IMR-90 (cell line): Measurements from ENCODE around the gene TEX101. TPM values are rescaled to one million over a fixed set of nuclear protein-coding genes. Genes with fewer than 3 reads are reported as not detected.

Source experiments
- ATAC-seq: fragments of 200-7000 bp; cut with Tn5 transposase; 2 replicates; pipeline ENCODE4 v1.9.1; 2020; ENCODE audit warnings: low read depth, mild to moderate bottlenecking, moderate library complexity
- BruUV-seq: library from RNA; stranded (reverse); fragments of 400-500 nt; replicated peaks from 2 replicates; lab custom pipeline; 2021; lab: Mats Ljungman, UMichigan
- CTCF ChIA-PET: fragments of 300-600 bp; formaldehyde crosslinking; extraction: SDS; loops from one replicate; lab custom pipeline; 2021; ENCODE audit warnings: antibody characterized with exemption; lab: Yijun Ruan, JAX
- POLR2A ChIA-PET: fragments of 300-600 bp; sonication (Branson Sonifier 250); formaldehyde crosslinking; loops from one replicate; lab custom pipeline; 2022; ENCODE audit warnings: antibody characterized with exemption; ENCODE audit not compliant: unreplicated experiment; lab: Charles Lee
- DNase-seq: peaks from one replicate; pipeline ENCODE4 v3.0.0; 2013
- H2AFZ ChIP-seq: replicated peaks from 2 replicates; pipeline ENCODE3; 2013; ENCODE audit warnings: low read length, mild to moderate bottlenecking; ENCODE audit not compliant: poor library complexity
- H2AK5ac ChIP-seq: 2 replicates; pipeline ENCODE4 v1.6.1; 2013; ENCODE audit warnings: low read depth, low read length, inconsistent platforms
- H2AK9ac ChIP-seq: replicated peaks from 2 replicates; pipeline ENCODE3; 2013; ENCODE audit warnings: mild to moderate bottlenecking, low read depth, low read length, moderate library complexity; ENCODE audit not compliant: poor library complexity
- H2BK120ac ChIP-seq: 2 replicates; pipeline ENCODE4 v1.6.1; 2013; ENCODE audit warnings: low read depth, low read length, inconsistent platforms
- H2BK15ac ChIP-seq: 3 replicates; pipeline ENCODE4 v1.6.1; 2013; ENCODE audit warnings: low read depth, low read length, inconsistent platforms
- H2BK20ac ChIP-seq: 2 replicates; pipeline ENCODE4 v1.6.1; 2013; ENCODE audit warnings: low read depth, mild to moderate bottlenecking, inconsistent platforms, low read length, moderate library complexity
- H2BK5ac ChIP-seq: 2 replicates; pipeline ENCODE4 v1.6.1; 2013; ENCODE audit warnings: mild to moderate bottlenecking, low read depth, low read length, inconsistent platforms; ENCODE audit not compliant: poor library complexity, severe bottlenecking
- H3K14ac ChIP-seq: replicated peaks from 2 replicates; pipeline ENCODE4 v1.6.1; 2013; ENCODE audit warnings: low read depth, low read length, inconsistent platforms
- H3K18ac ChIP-seq: 2 replicates; pipeline ENCODE4 v1.6.1; 2013; ENCODE audit warnings: low read depth, low read length, control low read depth
- H3K23ac ChIP-seq: 2 replicates; pipeline ENCODE4 v1.6.1; 2013; ENCODE audit warnings: low read depth, low read length, inconsistent platforms
- H3K27ac ChIP-seq: 2 replicates; pipeline ENCODE4 v1.5.1; 2013; ENCODE audit warnings: mild to moderate bottlenecking, control low read depth, low read length; ENCODE audit not compliant: insufficient read depth
- H3K27me3 ChIP-seq: 2 replicates; pipeline ENCODE4 v1.6.1; 2013; ENCODE audit warnings: low read length; ENCODE audit not compliant: control insufficient read depth, insufficient read depth
- H3K36me3 ChIP-seq: 2 replicates; pipeline ENCODE4 v1.6.1; 2013; ENCODE audit warnings: low read length, mixed read lengths; ENCODE audit not compliant: control insufficient read depth, insufficient read depth
- H3K4ac ChIP-seq: 2 replicates; pipeline ENCODE4 v1.6.1; 2013; ENCODE audit warnings: low read depth, low read length, inconsistent platforms
- H3K4me1 ChIP-seq: 2 replicates; pipeline ENCODE4 v1.6.1; 2013; ENCODE audit warnings: low read length, mixed read lengths; ENCODE audit not compliant: control insufficient read depth, insufficient read depth
- H3K4me2 ChIP-seq: 2 replicates; pipeline ENCODE4 v1.6.1; 2013; ENCODE audit warnings: low read depth, mild to moderate bottlenecking, control low read depth, low read length, moderate library complexity
- H3K4me3 ChIP-seq: 2 replicates; pipeline ENCODE4 v1.5.1; 2013; ENCODE audit warnings: low read depth, mild to moderate bottlenecking, control low read depth, low read length, moderate library complexity; ENCODE audit not compliant: insufficient read depth
- H3K56ac ChIP-seq: 2 replicates; pipeline ENCODE4 v1.6.1; 2013; ENCODE audit warnings: low read length, inconsistent platforms; ENCODE audit not compliant: insufficient read depth; ENCODE audit errors: extremely low read depth
- H3K79me1 ChIP-seq, 2 experiments: 2 replicates each; pipeline ENCODE4 v1.6.1; 2013; ENCODE audit warnings: low read length in 2 of 2, inconsistent platforms in 1 of 2, low read depth in 1 of 2
- H3K9ac ChIP-seq: 2 replicates; pipeline ENCODE4 v1.6.1; 2013; ENCODE audit warnings: low read depth, low read length, control low read depth
- H3K9me1 ChIP-seq: 2 replicates; pipeline ENCODE4 v1.6.1; 2013; ENCODE audit warnings: low read length, inconsistent platforms; ENCODE audit not compliant: insufficient read depth
- H3K9me3 ChIP-seq: 2 replicates; pipeline ENCODE4 v1.6.1; 2013; ENCODE audit warnings: low read length; ENCODE audit not compliant: control insufficient read depth, insufficient read depth
- H4K20me1 ChIP-seq: 2 replicates; pipeline ENCODE4 v1.6.1; 2013; ENCODE audit warnings: low read length, inconsistent platforms; ENCODE audit not compliant: insufficient read depth
- H4K5ac ChIP-seq: 2 replicates; pipeline ENCODE4 v1.6.1; 2013; ENCODE audit warnings: mild to moderate bottlenecking, low read depth, low read length, control low read depth
- H4K8ac ChIP-seq, 2 experiments: 2 replicates each; pipeline ENCODE4 v1.6.1; 2013; ENCODE audit warnings: low read depth in 2 of 2, low read length in 2 of 2, control low read depth in 1 of 2, inconsistent platforms in 1 of 2
- H4K91ac ChIP-seq: 2 replicates; pipeline ENCODE4 v1.6.1; 2013; ENCODE audit warnings: low read depth, low read length, inconsistent platforms; ENCODE audit not compliant: insufficient read depth
- CEBPB ChIP-seq: IDR thresholded peaks from 2 replicates; pipeline ENCODE4 v1.6.1; 2012; ENCODE audit warnings: low read depth, low read length, improper control_type of control experiment
- CHD1 ChIP-seq: IDR thresholded peaks from 2 replicates; pipeline ENCODE4 v1.6.1; 2012; ENCODE audit warnings: low read depth, low read length, improper control_type of control experiment
- FOS ChIP-seq: fragments of 150-350 bp; IDR thresholded peaks from 2 replicates; pipeline ENCODE4 v1.6.1; 2016; ENCODE audit warnings: low read depth, low read length
- MAFK ChIP-seq: IDR thresholded peaks from 2 replicates; pipeline ENCODE4 v1.6.1; 2012; ENCODE audit warnings: low read depth, low read length, improper control_type of control experiment
- MAZ ChIP-seq: IDR thresholded peaks from 2 replicates; pipeline ENCODE4 v1.6.1; 2012; ENCODE audit warnings: low read depth, mild to moderate bottlenecking, low read length, improper control_type of control experiment, moderate library complexity, borderline replicate concordance
- MXI1 ChIP-seq: IDR thresholded peaks from 2 replicates; pipeline ENCODE4 v1.6.1; 2012; ENCODE audit warnings: low read depth, mild to moderate bottlenecking, low read length, moderate library complexity, borderline replicate concordance
- NFE2L2 ChIP-seq: fragments of 150-350 bp; IDR thresholded peaks from 2 replicates; pipeline ENCODE4 v1.6.1; 2016; ENCODE audit warnings: low read depth, mild to moderate bottlenecking, low read length
- POLR2A ChIP-seq: IDR thresholded peaks from 2 replicates; pipeline ENCODE4 v1.6.1; 2012; ENCODE audit warnings: mild to moderate bottlenecking, low read depth, low read length
- RAD21 ChIP-seq: IDR thresholded peaks from 2 replicates; pipeline ENCODE4 v1.6.1; 2012; ENCODE audit warnings: low read length, improper control_type of control experiment
- RFX5 ChIP-seq: IDR thresholded peaks from 2 replicates; pipeline ENCODE4 v1.8.0; 2012; ENCODE audit warnings: low read depth, mild to moderate bottlenecking, low read length, moderate library complexity
- SMC3 ChIP-seq: fragments of 150-350 bp; IDR thresholded peaks from 2 replicates; pipeline ENCODE4 v1.6.1; 2016; ENCODE audit warnings: low read depth, mild to moderate bottlenecking, antibody characterized with exemption, low read length, moderate library complexity
- WGBS, 2 experiments: methylation state at CpG; one replicate each; pipeline versions ENCODE4 v1.1.5 to v1.1.7; 2013; ENCODE audit warnings: missing lambda C conversion rate in 2 of 2; ENCODE audit not compliant: insufficient read length in 1 of 2; ENCODE audit errors: extremely low coverage in 2 of 2; 5-methylcytosine and 5-hydroxymethylcytosine counted together
- dilution Hi-C: fragments of 300-500 bp; cut with HindIII; formaldehyde crosslinking; loops from one replicate; pipeline ENCODE4 v1.14.3; 2018; ENCODE audit warnings: low sequenced_read_pairs; ENCODE audit not compliant: unreplicated experiment
- in situ Hi-C: fragments of 300-500 bp; cut with MboI; formaldehyde crosslinking; loops from 3 replicates; pipeline ENCODE4 v1.14.3; 2019; ENCODE audit warnings: low sequenced_read_pairs, inconsistent platforms, mixed read lengths
- intact Hi-C: fragments of 100-400 bp; cut with micrococcal nuclease; formaldehyde crosslinking; loops from 2 replicates; pipeline ENCODE4 v1.10.0; 2022
- polyA plus RNA-seq, 3 experiments: library from polyadenylated mRNA; depleted of rRNA; stranded (reverse); fragments of >200 nt; gene quantifications; 2 replicates each; pipeline ENCODE4 v1.2.3, GENCODE V29; 2012; ENCODE audit warnings: low replicate concordance in 1 of 3
- total RNA-seq: library from RNA; depleted of rRNA; stranded (reverse); fragments of >200 nt; gene quantifications from 2 replicates; pipeline ENCODE4 v1.2.3, GENCODE V29; 2012
- TF ChIP-seq, protein P1 (sequence below): conservative IDR thresholded peaks from 2 replicates; pipeline ENCODE4 v1.5.1; 2012; ENCODE audit warnings: mild to moderate bottlenecking, low read depth, low read length, improper control_type of control experiment
- TF ChIP-seq, protein P2 (sequence below): fragments of 150-350 bp; IDR thresholded peaks from 2 replicates; pipeline ENCODE4 v1.6.1; 2016; ENCODE audit warnings: low read depth, mild to moderate bottlenecking, low read length, moderate library complexity, borderline replicate concordance

The TEX101 gene
- total and polyA plus RNA-seq, 2 of the 4 experiments (the other 2 are of a cell fraction) = not detected

- intact Hi-C loops = no loop called here
- in situ Hi-C loops = no loop called here
Observed at GRCh38 chr19:43406297-43406696, 8.4 kb upstream of the TEX101 start.

More at GRCh38 chr19:43406297-43406696, 8.4 kb upstream of the TEX101 start:
- Histone ChIP-seq H2BK20ac (no peak overlapping the region), H3K18ac (no peak overlapping the region), H3K4me1 (no peaks in the 10 kb centered on the region), H4K5ac (no peak overlapping the region), H3K4me2 (no peak overlapping the region), H3K9me1 (no peaks in the 10 kb centered on the region), H4K8ac (no peak overlapping the region), H2AK5ac (no peak overlapping the region), H2BK120ac (no peak overlapping the region), H3K4ac (no peak overlapping the region), H3K9ac (no peak overlapping the region), H3K14ac (no peak overlapping the region), H2AFZ (no peak overlapping the region), H3K27ac (no peak overlapping the region), H2BK5ac (no peak overlapping the region), H2AK9ac (no peak overlapping the region), H3K23ac (no peak overlapping the region), H4K91ac (no peak overlapping the region), H3K56ac (no peak overlapping the region), H3K36me3 (no peaks in the 10 kb centered on the region), H3K9me3 (no peaks in the 10 kb centered on the region), H4K20me1 (no peaks in the 10 kb centered on the region), H3K27me3 (peaks cover 25% of the 10 kb centered on the region), H3K79me1 (no peaks in the 10 kb centered on the region), H2BK15ac (no peak overlapping the region), H3K4me3 (no peak overlapping the region)
- ATAC-seq = no peak
- dilution Hi-C loops = no loop called here
- DNase-seq = no peak
- ChIA-PET CTCF (no interaction called here), POLR2A (no interaction called here)
- no TSS peak for BruUV-seq
- WGBS, 2 experiments = 60% methylated on average over 8 of the region's 24 CpGs; no CpG with 5 or more reads in 1 of the 2 experiments
- TF ChIP-seq MXI1 = no peak
- no peak for TF ChIP-seq RAD21
- no peak for TF ChIP-seq FOS
- TF ChIP-seq, protein P1, sequence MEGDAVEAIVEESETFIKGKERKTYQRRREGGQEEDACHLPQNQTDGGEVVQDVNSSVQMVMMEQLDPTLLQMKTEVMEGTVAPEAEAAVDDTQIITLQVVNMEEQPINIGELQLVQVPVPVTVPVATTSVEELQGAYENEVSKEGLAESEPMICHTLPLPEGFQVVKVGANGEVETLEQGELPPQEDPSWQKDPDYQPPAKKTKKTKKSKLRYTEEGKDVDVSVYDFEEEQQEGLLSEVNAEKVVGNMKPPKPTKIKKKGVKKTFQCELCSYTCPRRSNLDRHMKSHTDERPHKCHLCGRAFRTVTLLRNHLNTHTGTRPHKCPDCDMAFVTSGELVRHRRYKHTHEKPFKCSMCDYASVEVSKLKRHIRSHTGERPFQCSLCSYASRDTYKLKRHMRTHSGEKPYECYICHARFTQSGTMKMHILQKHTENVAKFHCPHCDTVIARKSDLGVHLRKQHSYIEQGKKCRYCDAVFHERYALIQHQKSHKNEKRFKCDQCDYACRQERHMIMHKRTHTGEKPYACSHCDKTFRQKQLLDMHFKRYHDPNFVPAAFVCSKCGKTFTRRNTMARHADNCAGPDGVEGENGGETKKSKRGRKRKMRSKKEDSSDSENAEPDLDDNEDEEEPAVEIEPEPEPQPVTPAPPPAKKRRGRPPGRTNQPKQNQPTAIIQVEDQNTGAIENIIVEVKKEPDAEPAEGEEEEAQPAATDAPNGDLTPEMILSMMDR = no peak
- TF ChIP-seq RFX5 = no peak
- TF ChIP-seq CEBPB = no peak
- TF ChIP-seq POLR2A = no peak
- no peak for TF ChIP-seq NFE2L2
- TF ChIP-seq, protein P2, sequence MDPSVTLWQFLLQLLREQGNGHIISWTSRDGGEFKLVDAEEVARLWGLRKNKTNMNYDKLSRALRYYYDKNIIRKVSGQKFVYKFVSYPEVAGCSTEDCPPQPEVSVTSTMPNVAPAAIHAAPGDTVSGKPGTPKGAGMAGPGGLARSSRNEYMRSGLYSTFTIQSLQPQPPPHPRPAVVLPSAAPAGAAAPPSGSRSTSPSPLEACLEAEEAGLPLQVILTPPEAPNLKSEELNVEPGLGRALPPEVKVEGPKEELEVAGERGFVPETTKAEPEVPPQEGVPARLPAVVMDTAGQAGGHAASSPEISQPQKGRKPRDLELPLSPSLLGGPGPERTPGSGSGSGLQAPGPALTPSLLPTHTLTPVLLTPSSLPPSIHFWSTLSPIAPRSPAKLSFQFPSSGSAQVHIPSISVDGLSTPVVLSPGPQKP = no peak
- no peak for TF ChIP-seq SMC3
- TF ChIP-seq MAFK = no peak
- TF ChIP-seq MAZ = no peak
- no peak for TF ChIP-seq CHD1
